Endothelial cell of coronary artery (primary cell): ENCODE measurements around the gene GBE1. TPM values are rescaled to one million over a fixed set of nuclear protein-coding genes. Genes with fewer than 3 reads are reported as not detected.

Experiments used
- total RNA-seq: library from RNA; depleted of rRNA; stranded (reverse); fragments of >200 nt; gene quantifications from 2 replicates; pipeline ENCODE4 v1.2.3, GENCODE V29; 2014

Gene GBE1
- total RNA-seq: 97.6 and 186 TPM in 2 replicates

DNA sequence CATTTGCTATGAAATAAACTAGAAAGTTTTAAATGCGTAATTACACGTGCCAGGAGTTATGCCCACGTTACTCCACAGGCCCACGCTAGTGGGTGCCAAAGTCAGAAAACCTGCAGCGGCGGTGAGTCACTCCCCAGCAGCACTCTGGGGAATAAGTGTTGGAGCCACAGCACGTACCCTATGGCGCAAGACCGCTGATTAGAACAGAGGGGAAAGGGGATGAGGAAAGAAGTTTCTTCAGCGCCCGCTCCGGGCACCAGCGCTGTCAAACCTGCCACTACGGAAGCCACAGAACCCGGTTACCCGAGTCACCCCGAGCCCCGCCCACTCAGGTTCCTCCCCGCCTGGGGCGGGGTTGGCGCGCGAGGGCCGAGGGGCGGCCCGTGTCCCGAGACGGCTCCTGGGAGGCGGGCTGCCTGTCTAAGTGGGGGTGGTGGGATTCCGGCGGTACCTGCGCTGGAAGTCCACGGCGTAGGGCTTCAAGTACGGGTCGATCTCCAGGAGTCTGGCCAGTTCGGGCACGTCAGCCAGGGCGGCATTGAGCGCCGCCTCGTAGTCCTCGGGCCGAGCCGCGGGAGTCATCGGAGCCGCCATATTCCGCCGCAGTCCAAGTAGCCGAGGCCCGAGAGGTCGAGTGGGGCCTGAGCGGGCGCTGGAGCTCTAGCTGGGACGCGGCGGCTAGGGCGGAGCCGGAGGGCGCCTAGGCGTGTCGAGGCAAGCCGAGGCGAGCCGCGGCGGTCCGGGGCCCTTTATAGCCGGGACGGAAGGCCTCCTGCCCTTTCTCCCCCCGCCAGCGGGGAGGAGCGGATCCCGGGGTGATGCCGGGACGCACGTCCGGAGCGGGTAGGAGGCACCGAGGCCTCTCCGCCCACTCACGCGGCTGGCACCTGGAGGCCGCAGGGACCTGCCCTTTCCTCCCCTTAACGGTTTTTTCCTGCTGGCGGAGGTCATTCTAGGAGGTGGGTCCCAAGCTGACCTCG, at the start of gene GBE1:
TSS of gene GBE1 (minus strand) at position 722 of the 980 bp plus-strand sequence. CDS start at position 594, 128 bp downstream.

